Muscle layer of colon (tissue), 2 donors: ENCODE data around the gene SERTAD4.
A peak's percentile ranks its signal among the peaks of the same experiment; 100 is the strongest.
"Not testable (repeated sequence)": the region's sequence is repeated elsewhere in the genome, so short reads cannot be mapped to it uniquely, and the experiment has no call there.

Source experiments
- H3K27ac ChIP-seq: one replicate; pipeline ENCODE4 v1.7.0; 2013; ENCODE audit warnings: low read depth, mild to moderate bottlenecking, low read length, moderate library complexity
- H3K27me3 ChIP-seq, 2 donors: one replicate each; pipeline ENCODE4 v1.7.0; 2013; ENCODE audit warnings: low read length in 2 of 2, mild to moderate bottlenecking in 2 of 2; ENCODE audit not compliant: insufficient read depth in 2 of 2, control insufficient read depth in 1 of 2
- H3K36me3 ChIP-seq: one replicate; pipeline ENCODE4 v1.7.0; 2013; ENCODE audit warnings: mild to moderate bottlenecking, low read length; ENCODE audit not compliant: insufficient read depth
- H3K4me1 ChIP-seq: one replicate; pipeline ENCODE4 v1.7.0; 2013; ENCODE audit warnings: mild to moderate bottlenecking, low read length; ENCODE audit not compliant: insufficient read depth
- H3K4me3 ChIP-seq, 2 donors: one replicate each; pipeline ENCODE4 v1.7.0; 2013; ENCODE audit warnings: low read length in 2 of 2, low read depth in 1 of 2, mild to moderate bottlenecking in 1 of 2, moderate library complexity in 1 of 2
- H3K9ac ChIP-seq: one replicate; pipeline ENCODE4 v1.7.0; 2013; ENCODE audit warnings: low read length
- H3K9me3 ChIP-seq: one replicate; pipeline ENCODE4 v1.7.0; 2013; ENCODE audit warnings: mild to moderate bottlenecking, low read length
- donor health status: abdominal sarcoma.
- donor health status: Adenocarcinoma of cecum.

SERTAD4 gene

DNA sequence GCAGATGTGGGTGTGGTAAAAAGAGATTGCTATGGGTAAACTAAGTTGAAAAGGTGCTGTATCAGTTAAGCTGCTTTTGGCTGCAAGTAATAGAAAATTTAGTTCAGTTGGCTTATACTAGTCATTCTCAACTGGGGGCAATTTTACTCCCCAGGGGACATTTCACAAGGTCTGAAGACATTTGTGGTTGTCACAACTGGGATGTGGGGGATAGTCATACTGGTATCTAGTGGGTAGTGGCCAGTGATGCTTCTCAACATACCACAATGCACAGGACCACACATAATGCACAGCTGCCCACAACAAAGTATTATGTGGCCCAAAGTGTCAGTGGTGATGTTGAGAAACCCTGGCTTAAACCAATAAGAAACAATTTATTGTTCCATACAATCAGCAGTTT is 31.4 kb downstream of the SERTAD4 start:
- Histone ChIP-seq H3K4me3 (no peak overlapping the region), H3K4me1 (peaks cover 51% of the 10 kb centered on the region), H3K27me3 (no peaks in the 10 kb centered on the region), H3K9me3 (no peaks in the 10 kb centered on the region), H3K36me3 (no peaks in the 10 kb centered on the region), H3K9ac (no peak overlapping the region), H3K27ac (no peak overlapping the region)

DNA sequence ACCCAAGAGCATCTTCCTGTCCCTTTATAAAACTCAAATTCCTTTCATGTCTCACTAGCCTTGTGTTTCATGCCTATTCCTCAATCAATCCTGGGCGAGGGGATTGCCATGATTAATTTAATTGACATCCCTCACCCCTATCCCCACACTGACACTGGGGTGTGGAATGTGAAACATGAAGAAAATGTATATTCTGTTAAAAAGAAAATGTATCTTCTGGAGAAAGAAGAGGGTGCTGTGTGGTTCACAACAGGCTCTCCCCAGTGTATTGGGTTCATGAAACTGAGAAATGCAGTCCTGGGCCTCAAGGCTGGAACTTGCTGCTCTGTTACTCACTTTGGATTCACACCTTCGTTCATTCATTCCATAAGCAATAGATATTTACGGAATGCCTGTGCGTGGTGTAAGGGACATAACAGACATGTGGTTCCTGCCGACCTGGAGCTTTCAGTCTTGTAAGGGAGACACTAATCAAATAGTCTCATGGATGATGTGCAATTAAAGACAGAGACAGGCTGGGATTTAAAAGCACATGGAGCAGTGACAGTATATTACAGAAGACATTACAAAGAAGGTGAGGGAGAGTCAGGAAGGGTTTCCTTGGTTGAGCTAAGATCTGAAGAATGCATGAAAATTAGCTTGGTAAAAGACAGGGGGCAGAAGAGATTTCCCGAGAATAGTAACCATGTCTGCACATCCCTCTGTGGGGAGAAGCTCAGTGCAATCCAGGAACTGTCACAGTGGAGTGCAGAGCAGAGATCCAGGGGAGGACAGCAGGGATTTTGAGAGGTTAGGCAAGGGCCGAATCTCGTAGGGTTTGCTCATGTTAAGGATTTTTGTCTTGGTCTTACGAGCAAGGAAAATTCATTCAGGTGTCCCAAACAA is 32.1 kb downstream of the SERTAD4 start:
- Histone ChIP-seq H3K9ac (no peak overlapping the region), H3K9me3 (no peaks in the 10 kb centered on the region), H3K36me3 (no peaks in the 10 kb centered on the region), H3K27ac (no peak overlapping the region), H3K27me3 (no peaks in the 10 kb centered on the region), H3K4me1 (peaks cover 46% of the 10 kb centered on the region), H3K4me3 (no peak overlapping the region)

DNA sequence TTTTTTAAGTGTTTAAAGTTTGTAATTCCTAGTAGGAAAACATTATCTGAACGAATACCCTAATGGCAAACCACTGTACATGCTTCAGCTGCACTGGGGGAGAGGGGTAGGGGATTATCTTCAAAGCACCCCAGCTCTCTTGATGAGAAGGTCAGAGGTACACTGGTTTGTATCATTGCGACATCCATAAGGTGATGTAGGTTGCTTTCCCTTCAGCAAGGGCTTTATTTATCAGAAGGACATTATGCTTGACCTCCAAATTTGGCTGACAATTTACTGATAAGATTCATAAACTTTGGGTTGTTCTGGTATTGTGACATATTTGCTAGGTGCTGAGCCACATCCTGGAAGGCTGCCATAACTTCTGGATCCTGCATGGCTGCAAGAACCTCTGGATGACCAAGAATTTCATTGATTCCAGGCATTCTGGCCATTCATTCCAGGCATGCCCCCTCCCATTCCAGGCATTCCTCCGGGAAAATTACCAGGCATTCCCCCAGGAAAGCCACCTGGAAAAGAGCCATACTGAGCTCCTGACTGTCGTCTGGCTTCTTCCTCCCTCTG is 32.9 kb downstream of the SERTAD4 start:
- peaks cover 40% of the 10 kb centered on the region for H3K4me1 ChIP-seq
- not testable (repeated sequence) for H3K9ac ChIP-seq, H3K27me3 ChIP-seq, H3K9me3 ChIP-seq, H3K36me3 ChIP-seq, H3K27ac ChIP-seq, H3K4me3 ChIP-seq

DNA sequence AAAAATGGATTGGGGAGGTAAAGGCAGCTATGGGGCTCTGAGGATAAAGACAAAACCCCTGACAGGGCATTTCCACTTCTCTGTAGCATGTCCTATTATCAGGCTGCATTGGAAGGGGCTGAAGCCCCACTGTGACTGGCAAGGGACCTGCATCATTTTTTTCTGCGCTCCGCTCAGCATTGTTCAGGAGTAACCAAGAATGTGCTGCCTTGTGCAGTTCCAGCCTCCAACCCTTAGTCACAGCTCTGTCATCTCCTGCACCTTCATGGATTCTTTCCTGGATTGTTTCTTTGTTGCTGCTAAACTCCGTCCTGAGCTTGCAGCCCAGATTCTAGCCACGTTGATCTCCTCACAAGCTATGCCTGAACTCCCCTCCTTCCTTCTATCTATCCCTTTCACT is 37.4 kb downstream of the SERTAD4 start:
- H3K9ac ChIP-seq: no peak overlapping the region
- peaks cover 11% of the 10 kb centered on the region for H3K4me1 ChIP-seq

DNA sequence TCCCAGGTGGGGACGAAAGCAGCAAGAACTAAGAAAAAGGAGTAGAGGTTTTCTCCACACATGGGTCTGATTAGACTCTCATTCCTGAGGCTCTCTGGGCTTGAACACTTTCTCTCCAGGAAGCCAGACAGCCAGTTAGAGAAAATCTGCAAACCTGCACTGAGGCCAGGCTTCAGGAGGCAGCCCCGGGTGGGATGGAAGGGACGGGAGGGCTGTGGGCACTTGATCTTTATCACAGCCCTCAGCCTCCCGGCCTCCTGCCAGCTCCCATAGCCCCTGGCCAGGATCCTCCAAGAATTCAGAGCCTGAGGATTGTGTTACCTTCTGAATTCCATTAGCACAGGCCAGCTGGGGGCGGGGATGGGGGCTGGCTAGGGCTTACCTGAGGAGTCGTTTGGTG is 40.1 kb downstream of the SERTAD4 start:
- Histone ChIP-seq H3K9ac (no peak overlapping the region), H3K4me1 (no peaks in the 10 kb centered on the region), H3K4me3 (no peak overlapping the region), H3K27me3 (no peaks in the 10 kb centered on the region), H3K27ac (no peak overlapping the region), H3K9me3 (no peaks in the 10 kb centered on the region), H3K36me3 (no peaks in the 10 kb centered on the region)

More for the DNA sequence above, 37.4 kb downstream of the SERTAD4 start:
- H3K27me3 ChIP-seq: no peaks in the 10 kb centered on the region
- no peaks in the 10 kb centered on the region for H3K36me3 ChIP-seq
- H3K27ac ChIP-seq: no peak overlapping the region
- no peaks in the 10 kb centered on the region for H3K9me3 ChIP-seq
- no peak overlapping the region for H3K4me3 ChIP-seq

DNA sequence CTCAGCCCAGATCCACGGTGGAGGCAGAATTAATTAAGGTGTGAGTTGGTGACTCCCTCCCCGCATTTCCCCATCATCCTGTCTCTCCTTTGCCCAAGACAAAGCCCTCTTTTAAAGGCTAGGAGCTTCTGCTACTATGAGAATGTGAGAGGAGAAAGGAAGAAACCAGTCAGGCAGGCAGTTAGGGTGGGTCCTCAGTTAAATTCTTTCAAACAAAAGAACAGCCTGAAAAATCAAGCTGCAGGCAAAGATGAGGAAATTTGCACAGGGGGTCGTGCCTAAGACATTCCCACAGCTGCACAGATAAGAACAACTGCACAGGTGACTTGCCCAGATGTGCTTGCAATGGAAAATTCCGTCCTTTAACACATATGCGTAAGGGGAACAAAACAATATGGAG is 47.6 kb downstream of the SERTAD4 start:
- H3K27me3 ChIP-seq: no peaks in the 10 kb centered on the region
- H3K4me1 ChIP-seq: no peaks in the 10 kb centered on the region
- no peaks in the 10 kb centered on the region for H3K9me3 ChIP-seq
- no peak overlapping the region for H3K9ac ChIP-seq
- H3K4me3 ChIP-seq: no peak overlapping the region
- H3K36me3 ChIP-seq: no peaks in the 10 kb centered on the region
- H3K27ac ChIP-seq: no peak overlapping the region

DNA sequence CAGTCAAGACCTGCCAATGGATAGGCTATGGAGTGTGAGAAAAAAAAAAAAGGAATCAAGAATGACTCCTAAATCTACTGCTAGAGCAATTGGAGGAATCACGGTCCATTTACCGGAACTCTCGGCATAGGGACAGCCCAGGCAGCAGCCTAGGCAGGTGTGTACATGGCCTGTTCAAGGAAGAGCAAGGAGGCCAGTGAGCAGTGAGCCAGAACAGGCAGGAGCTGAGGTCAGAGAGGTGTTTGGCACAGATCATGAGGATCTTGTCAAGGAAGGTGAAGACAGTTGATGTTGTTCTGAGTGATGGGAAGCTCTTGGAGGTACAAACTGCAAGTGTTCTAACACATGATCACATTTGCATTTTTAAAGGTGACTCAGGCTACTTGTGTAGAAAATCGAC is 55.5 kb downstream of the SERTAD4 start:
- Histone ChIP-seq H3K4me3 (no peak overlapping the region), H3K4me1 (peaks cover 13% of the 10 kb centered on the region), H3K9ac (no peak overlapping the region), H3K27ac (no peak overlapping the region), H3K27me3 (no peaks in the 10 kb centered on the region), H3K36me3 (no peaks in the 10 kb centered on the region), H3K9me3 (no peaks in the 10 kb centered on the region)

DNA sequence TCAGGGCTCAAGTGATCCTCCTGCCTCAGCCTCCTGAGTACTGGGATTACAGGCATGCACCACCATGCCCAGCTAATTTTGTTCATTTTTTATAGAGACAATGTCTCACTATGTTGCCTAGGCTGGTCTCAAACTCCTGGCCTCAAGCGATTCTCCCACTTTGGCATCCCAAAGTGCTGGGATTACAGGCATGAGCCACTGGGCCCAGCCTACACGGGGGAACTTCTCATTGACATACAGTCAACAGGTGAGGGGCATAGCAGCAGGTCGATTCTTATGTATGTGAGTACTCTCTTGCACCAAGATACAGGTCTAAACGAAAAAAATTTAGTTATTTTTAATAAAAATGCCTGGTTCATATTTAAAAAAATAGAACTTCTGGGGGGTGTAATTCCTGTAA is 56.7 kb downstream of the SERTAD4 start:
- Histone ChIP-seq H3K9ac (no peak overlapping the region), H3K36me3 (no peaks in the 10 kb centered on the region), H3K4me1 (peaks cover 20% of the 10 kb centered on the region), H3K27me3 (no peaks in the 10 kb centered on the region), H3K27ac (no peak overlapping the region), H3K4me3 (no peak overlapping the region), H3K9me3 (no peaks in the 10 kb centered on the region)

DNA sequence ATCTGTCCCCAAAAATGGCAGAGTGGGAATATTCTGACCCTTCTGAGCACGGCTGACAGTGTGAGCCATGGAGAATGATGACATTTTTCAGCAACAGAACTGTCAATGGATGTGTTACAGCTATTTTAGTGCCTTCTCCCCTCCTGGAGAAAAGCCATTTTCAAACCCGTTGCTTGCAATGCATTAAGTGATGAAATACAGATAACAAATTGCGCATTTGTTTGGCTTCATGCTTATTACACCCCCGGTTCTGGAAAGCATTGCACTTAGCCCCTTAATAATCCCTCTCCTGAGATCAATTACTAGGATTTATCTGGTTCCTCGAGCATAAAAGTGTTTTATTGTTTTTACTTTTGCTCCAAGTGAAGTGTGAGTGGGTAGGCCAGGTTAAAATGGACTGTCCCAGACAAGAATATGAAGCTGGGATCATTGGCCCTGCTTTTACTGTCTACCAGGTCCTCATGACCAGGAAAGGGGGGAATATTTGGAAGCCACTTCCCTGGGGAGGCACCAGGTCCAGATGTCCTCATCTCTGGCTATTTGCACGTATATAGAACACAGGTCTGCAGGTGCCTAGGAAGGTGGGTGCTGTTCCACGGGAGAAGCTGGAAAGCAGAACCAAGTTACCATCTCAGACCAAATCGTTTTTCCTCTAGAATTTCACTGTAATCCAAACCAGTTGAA is 58.6 kb downstream of the SERTAD4 start:
- no peaks in the 10 kb centered on the region for H3K9me3 ChIP-seq
- no peak overlapping the region for H3K9ac ChIP-seq
- no peak overlapping the region for H3K4me3 ChIP-seq
- peaks cover 39% of the 10 kb centered on the region for H3K4me1 ChIP-seq
- H3K36me3 ChIP-seq: no peaks in the 10 kb centered on the region
- H3K27ac ChIP-seq: peak overlapping the region; percentile 77
- no peaks in the 10 kb centered on the region for H3K27me3 ChIP-seq

DNA sequence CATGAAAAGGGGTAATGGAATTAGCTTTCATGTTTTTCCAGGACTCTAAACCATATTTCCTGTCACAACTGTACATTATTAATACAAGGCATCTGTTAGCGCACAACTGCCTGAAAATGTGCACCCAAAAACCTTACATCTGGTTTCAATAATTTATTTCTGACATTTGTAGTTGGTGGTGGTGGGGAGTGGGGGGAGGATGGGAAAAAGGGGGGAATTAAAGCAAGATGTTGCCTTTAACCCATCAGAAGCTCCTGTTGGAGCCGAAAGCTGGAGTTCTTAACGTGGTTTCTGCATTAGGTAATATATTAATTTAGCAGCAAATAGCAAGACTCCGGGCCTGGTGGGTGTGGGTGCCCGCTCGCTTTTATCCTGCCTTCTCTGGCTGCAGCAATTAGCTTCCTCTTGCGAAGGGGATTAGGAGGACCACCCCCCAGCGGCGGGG is 59.2 kb downstream of the SERTAD4 start:
- Histone ChIP-seq H3K4me1 (peaks cover 39% of the 10 kb centered on the region), H3K27me3 (no peaks in the 10 kb centered on the region), H3K4me3 (peak overlapping the region in 1 of 2 donors; percentile 68), H3K9ac (peak overlapping the region; percentile 55), H3K36me3 (no peaks in the 10 kb centered on the region), H3K27ac (peak overlapping the region; percentile 77), H3K9me3 (no peaks in the 10 kb centered on the region)

DNA sequence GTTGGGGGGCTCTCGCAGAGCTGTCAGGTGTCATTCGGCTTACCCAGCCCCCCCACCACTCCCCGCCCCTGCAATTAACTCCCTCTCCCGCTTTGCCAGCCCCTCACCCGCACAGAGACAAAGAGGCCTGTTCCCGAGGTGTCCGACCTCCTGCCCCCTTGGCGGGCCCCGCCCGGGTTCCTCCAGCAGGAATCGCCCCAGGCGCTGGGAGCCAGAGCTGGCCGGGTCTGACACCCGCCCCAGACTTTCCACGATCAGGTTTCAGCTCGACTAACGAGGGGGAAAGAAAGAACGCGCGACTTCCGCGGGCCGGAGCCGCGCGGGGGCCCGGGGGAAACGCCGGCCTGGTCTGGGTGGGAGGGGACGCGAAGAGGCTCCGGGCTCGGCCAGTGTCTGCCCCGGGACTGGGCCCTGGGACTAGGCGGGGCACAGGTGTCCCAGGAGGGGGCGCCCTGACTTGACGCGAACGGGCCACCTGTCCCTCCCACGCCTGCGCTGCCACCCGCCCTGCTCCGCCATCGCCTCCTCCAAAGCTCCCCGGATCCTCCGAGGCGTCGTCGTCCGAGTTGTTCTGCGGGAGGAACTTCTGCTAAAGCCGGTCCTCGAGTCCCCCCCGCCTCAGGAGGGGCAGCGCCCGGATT is 59.8 kb downstream of the SERTAD4 start:
- Histone ChIP-seq H3K27ac (peak overlapping the region; percentile 77), H3K9me3 (no peaks in the 10 kb centered on the region), H3K4me3 (peak overlapping the region; percentile 47 to 68), H3K4me1 (peaks cover 39% of the 10 kb centered on the region), H3K27me3 (no peaks in the 10 kb centered on the region), H3K9ac (peak overlapping the region; percentile 55), H3K36me3 (no peaks in the 10 kb centered on the region)
